Neural progenitor cell (in vitro differentiated cells): Measurements from ENCODE around the gene VSIG10L2. TPM values are rescaled to one million over a fixed set of nuclear protein-coding genes. Genes with fewer than 3 reads are reported as not detected.

ENCODE experiments used
- DNase-seq: peaks from one replicate; pipeline ENCODE4 v3.0.0-alpha.2; 2016; ENCODE audit warnings: low spot score
- H2AFZ ChIP-seq: fragments of 200-600 bp; sonication (generic); replicated peaks from 2 replicates; pipeline ENCODE4 v1.6.1; 2016; ENCODE audit warnings: antibody characterized with exemption
- H3F3A ChIP-seq: fragments of 200-600 bp; sonication (generic); 2 replicates; pipeline ENCODE4 v1.6.1; 2016; ENCODE audit warnings: antibody characterized with exemption, low read depth
- H3K27ac ChIP-seq: fragments of 200-600 bp; sonication (generic); 2 replicates; pipeline ENCODE4 v1.5.1; 2016; ENCODE audit warnings: mild to moderate bottlenecking
- H3K27me3 ChIP-seq: fragments of 200-600 bp; sonication (generic); 2 replicates; pipeline ENCODE4 v1.6.1; 2016; ENCODE audit warnings: mild to moderate bottlenecking, moderate library complexity
- H3K36me3 ChIP-seq: fragments of 200-600 bp; sonication (generic); 2 replicates; pipeline ENCODE4 v1.5.1; 2016
- H3K4me1 ChIP-seq: fragments of 200-600 bp; sonication (generic); 2 replicates; pipeline ENCODE4 v1.6.1; 2016; ENCODE audit warnings: mixed run types
- H3K4me2 ChIP-seq: fragments of 200-600 bp; sonication (generic); 2 replicates; pipeline ENCODE4 v1.6.1; 2016
- H3K4me3 ChIP-seq: fragments of 200-600 bp; sonication (generic); 2 replicates; pipeline ENCODE4 v1.5.1; 2016
- H3K79me2 ChIP-seq: fragments of 200-600 bp; sonication (generic); 2 replicates; pipeline ENCODE4 v1.6.1; 2016; ENCODE audit warnings: low read depth
- H3K9ac ChIP-seq: fragments of 200-600 bp; sonication (generic); 2 replicates; pipeline ENCODE4 v1.6.1; 2016
- H3K9me3 ChIP-seq: fragments of 200-600 bp; sonication (generic); 2 replicates; pipeline ENCODE4 v1.5.1; 2016; ENCODE audit warnings: low read depth
- H4K20me1 ChIP-seq: fragments of 200-600 bp; sonication (generic); 2 replicates; pipeline ENCODE4 v1.6.1; 2016; ENCODE audit warnings: low read depth
- H3K27ac Mint-ChIP-seq: 3 replicates; pipeline ENCODE4 v1.8.0; 2021; ENCODE audit warnings: mixed read lengths
- H3K27me3 Mint-ChIP-seq: 2 replicates; pipeline ENCODE4 v1.8.0; 2022; ENCODE audit warnings: low read depth, mild to moderate bottlenecking, inconsistent platforms, moderate library complexity, mixed read lengths; ENCODE audit not compliant: insufficient read depth
- H3K36me3 Mint-ChIP-seq: 3 replicates; pipeline ENCODE4 v1.8.0; 2021; ENCODE audit warnings: mixed read lengths
- H3K4me1 Mint-ChIP-seq: 3 replicates; pipeline ENCODE4 v1.8.0; 2021; ENCODE audit warnings: mixed read lengths
- H3K4me3 Mint-ChIP-seq: 3 replicates; pipeline ENCODE4 v1.8.0; 2021; ENCODE audit warnings: mild to moderate bottlenecking, moderate library complexity, mixed read lengths
- H3K9me3 Mint-ChIP-seq: 3 replicates; pipeline ENCODE4 v1.8.0; 2020; ENCODE audit warnings: mixed read lengths
- EZH2 ChIP-seq: fragments of 200-600 bp; sonication (generic); IDR thresholded peaks from 2 replicates; pipeline ENCODE4 v1.6.1; 2017; ENCODE audit warnings: antibody characterized with exemption, mild to moderate bottlenecking, moderate library complexity
- EZH2phosphoT487 ChIP-seq: fragments of 200-600 bp; sonication (generic); IDR thresholded peaks from 2 replicates; pipeline ENCODE4 v1.6.1; 2017; ENCODE audit warnings: antibody characterized with exemption
- total RNA-seq: library from RNA; depleted of rRNA; stranded (reverse); fragments of >200 nt; gene quantifications from 2 replicates; pipeline ENCODE4 v1.2.3, GENCODE V29; 2015; ENCODE audit warnings: low replicate concordance
- TF ChIP-seq, protein P1 (sequence below): fragments of 200-600 bp; sonication (generic); IDR thresholded peaks from 2 replicates; pipeline ENCODE4 v1.5.1; 2017; ENCODE audit warnings: antibody characterized with exemption, mild to moderate bottlenecking

Gene VSIG10L2
- total RNA-seq, 1 donor from 2014 or later, result not detected

DNA sequence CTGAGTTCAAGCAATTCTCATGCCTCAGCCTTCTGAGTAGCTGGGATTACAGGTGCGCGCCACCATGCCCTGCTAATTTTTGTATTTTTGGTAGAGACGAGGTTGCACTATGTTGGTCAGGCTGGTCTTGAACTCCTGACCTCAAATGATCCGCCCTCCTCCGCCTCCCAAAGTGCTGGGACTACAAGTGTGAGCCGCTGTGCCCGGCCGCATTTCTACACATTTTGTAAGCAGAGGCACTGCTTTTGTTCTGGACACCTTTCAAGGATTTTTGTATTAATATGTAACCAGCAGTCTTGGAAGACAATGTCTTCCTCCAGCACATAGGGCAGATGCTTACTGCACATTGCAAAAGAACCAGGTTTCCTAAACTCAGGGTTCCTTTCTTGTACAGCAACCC is 11.4 kb upstream of the VSIG10L2 start:
- Mint-ChIP-seq H3K9me3 (no peaks in the 10 kb centered on the region), H3K27me3 (peaks cover 4% of the 10 kb centered on the region), H3K4me3 (no peak overlapping the region), H3K27ac (no peak overlapping the region), H3K4me1 (peaks cover 30% of the 10 kb centered on the region), H3K36me3 (no peaks in the 10 kb centered on the region)
- no peak overlapping the region for H3K27ac ChIP-seq
- H2AFZ ChIP-seq, result no peak overlapping the region
- TF ChIP-seq, protein P1, sequence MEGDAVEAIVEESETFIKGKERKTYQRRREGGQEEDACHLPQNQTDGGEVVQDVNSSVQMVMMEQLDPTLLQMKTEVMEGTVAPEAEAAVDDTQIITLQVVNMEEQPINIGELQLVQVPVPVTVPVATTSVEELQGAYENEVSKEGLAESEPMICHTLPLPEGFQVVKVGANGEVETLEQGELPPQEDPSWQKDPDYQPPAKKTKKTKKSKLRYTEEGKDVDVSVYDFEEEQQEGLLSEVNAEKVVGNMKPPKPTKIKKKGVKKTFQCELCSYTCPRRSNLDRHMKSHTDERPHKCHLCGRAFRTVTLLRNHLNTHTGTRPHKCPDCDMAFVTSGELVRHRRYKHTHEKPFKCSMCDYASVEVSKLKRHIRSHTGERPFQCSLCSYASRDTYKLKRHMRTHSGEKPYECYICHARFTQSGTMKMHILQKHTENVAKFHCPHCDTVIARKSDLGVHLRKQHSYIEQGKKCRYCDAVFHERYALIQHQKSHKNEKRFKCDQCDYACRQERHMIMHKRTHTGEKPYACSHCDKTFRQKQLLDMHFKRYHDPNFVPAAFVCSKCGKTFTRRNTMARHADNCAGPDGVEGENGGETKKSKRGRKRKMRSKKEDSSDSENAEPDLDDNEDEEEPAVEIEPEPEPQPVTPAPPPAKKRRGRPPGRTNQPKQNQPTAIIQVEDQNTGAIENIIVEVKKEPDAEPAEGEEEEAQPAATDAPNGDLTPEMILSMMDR, result no peak
- TF ChIP-seq EZH2 (no peak), EZH2phosphoT487 (no peak)
- H3K4me2 ChIP-seq, result no peak overlapping the region
- DNase-seq, result no peak
- H4K20me1 ChIP-seq, result no peaks in the 10 kb centered on the region
- no peaks in the 10 kb centered on the region for H3K4me1 ChIP-seq
- H3K9me3 ChIP-seq, result no peaks in the 10 kb centered on the region
- no peaks in the 10 kb centered on the region for H3F3A ChIP-seq
- no peak overlapping the region for H3K9ac ChIP-seq
- H3K79me2 ChIP-seq, result no peaks in the 10 kb centered on the region
- H3K36me3 ChIP-seq, result no peaks in the 10 kb centered on the region
- H3K4me3 ChIP-seq, result no peak overlapping the region
- peaks cover 6% of the 10 kb centered on the region for H3K27me3 ChIP-seq

DNA sequence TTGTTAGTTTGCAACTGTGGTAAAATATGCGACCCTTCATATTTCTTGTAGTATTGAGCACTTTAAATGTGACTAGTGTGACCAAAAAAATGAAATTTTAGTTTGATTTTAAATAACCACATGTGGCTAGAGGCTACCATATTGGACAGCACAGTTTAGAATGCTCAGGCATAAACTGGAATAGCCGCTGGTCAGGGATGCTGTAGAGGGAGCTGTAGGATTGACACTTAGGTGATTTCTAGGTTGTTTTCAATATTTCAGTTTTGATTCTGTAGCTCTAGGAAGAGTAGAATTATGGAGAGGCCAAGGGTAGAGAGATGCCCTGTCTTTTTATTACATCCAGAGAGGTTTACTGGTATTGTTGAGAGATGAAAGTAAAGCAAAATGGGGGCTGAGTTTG is 10.8 kb upstream of the VSIG10L2 start:
- Mint-ChIP-seq H3K27ac (no peak overlapping the region), H3K36me3 (no peaks in the 10 kb centered on the region), H3K4me1 (peaks cover 34% of the 10 kb centered on the region), H3K4me3 (no peak overlapping the region), H3K27me3 (peaks cover 4% of the 10 kb centered on the region), H3K9me3 (no peaks in the 10 kb centered on the region)
- Histone ChIP-seq H4K20me1 (no peaks in the 10 kb centered on the region), H3K4me3 (no peak overlapping the region), H3K4me1 (no peaks in the 10 kb centered on the region), H3K27me3 (peaks cover 6% of the 10 kb centered on the region), H3K9me3 (no peaks in the 10 kb centered on the region), H3K4me2 (no peak overlapping the region), H3K79me2 (no peaks in the 10 kb centered on the region), H3K36me3 (no peaks in the 10 kb centered on the region), H3K27ac (no peak overlapping the region), H3K9ac (no peak overlapping the region), H3F3A (no peaks in the 10 kb centered on the region), H2AFZ (no peak overlapping the region)
- TF ChIP-seq EZH2 (no peak), EZH2phosphoT487 (no peak)
- TF ChIP-seq, protein P1, result no peak
- DNase-seq, result no peak

DNA sequence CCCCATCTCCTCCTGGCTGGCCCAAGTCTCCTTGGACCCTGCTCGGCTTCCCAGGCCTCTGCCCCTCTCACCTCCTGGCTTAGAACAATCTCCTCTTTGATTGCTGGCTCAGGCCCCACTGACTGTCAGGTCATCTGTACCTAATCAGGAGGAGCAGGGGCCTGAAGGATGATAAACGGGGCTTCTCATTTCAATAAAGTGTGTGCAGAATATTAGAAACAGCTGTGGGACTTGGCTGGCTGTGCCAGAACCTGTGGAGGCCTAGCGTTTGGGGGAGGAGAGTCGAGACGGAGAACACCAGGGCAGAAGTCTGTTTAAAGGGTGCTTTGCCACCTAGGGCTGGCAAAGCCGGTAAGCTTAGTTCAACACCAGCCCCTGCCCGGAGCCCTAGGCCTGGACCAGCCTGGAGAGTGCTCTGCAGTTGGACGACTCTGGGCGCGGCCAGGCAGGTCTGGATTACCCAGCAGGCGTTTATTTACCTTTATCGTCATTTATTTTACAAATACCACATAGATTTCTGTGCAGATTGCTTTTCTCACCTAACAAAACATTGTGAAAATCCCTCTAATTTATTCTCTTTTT is 10.1 kb upstream of the VSIG10L2 start:
- H3K27ac ChIP-seq, result no peak overlapping the region

More for the DNA sequence above, 10.1 kb upstream of the VSIG10L2 start:
- Histone ChIP-seq H3K36me3 (no peaks in the 10 kb centered on the region), H2AFZ (no peak overlapping the region), H3K9ac (no peak overlapping the region), H4K20me1 (no peaks in the 10 kb centered on the region), H3K4me1 (no peaks in the 10 kb centered on the region), H3K4me3 (no peak overlapping the region), H3K79me2 (no peaks in the 10 kb centered on the region), H3K27me3 (peaks cover 6% of the 10 kb centered on the region), H3K9me3 (no peaks in the 10 kb centered on the region), H3K4me2 (no peak overlapping the region), H3F3A (no peaks in the 10 kb centered on the region)
- Mint-ChIP-seq H3K27ac (peak overlapping the region; percentile 64), H3K4me3 (no peak overlapping the region), H3K27me3 (peaks cover 4% of the 10 kb centered on the region), H3K9me3 (peaks cover 3% of the 10 kb centered on the region), H3K4me1 (peaks cover 38% of the 10 kb centered on the region), H3K36me3 (peaks cover 3% of the 10 kb centered on the region)
- DNase-seq, result no peak
- TF ChIP-seq EZH2phosphoT487 (no peak), EZH2 (no peak)
- TF ChIP-seq, protein P1, result no peak
